DND-41 (cell line): ENCODE measurements around the gene PPM1F.
"Not testable (repeated sequence)": the region's sequence is repeated elsewhere in the genome, so short reads cannot be mapped to it uniquely, and the experiment has no call there.

Experiments used
- ATAC-seq: fragments of 200-7000 bp; cut with Tn5 transposase; 3 replicates; pipeline ENCODE4 v1.9.1; 2021; ENCODE audit warnings: low read depth; ENCODE audit not compliant: insufficient read depth
- DNase-seq: peaks from one replicate; pipeline ENCODE4 v3.0.0-alpha.2; 2020
- H2AFZ ChIP-seq: 2 replicates; pipeline ENCODE4 v1.6.0; 2012; ENCODE audit warnings: low read depth, low read length
- H3K27ac ChIP-seq: 2 replicates; pipeline ENCODE4 v1.5.1; 2012; ENCODE audit warnings: low read length, inconsistent platforms
- H3K27me3 ChIP-seq: fragments of 200-600 bp; sonication (generic); 2 replicates; pipeline ENCODE4 v1.6.0; 2012; ENCODE audit warnings: low read length, mild to moderate bottlenecking, inconsistent platforms; ENCODE audit not compliant: insufficient read depth, poor library complexity
- H3K36me3 ChIP-seq: 2 replicates; pipeline ENCODE4 v1.5.1; 2012; ENCODE audit warnings: low read length, inconsistent platforms; ENCODE audit not compliant: insufficient read depth
- H3K4me1 ChIP-seq: 2 replicates; pipeline ENCODE4 v1.5.1; 2012; ENCODE audit warnings: mild to moderate bottlenecking, low read length; ENCODE audit not compliant: insufficient read depth
- H3K4me2 ChIP-seq: 2 replicates; pipeline ENCODE4 v1.6.0; 2012; ENCODE audit warnings: mild to moderate bottlenecking, moderate library complexity, low read length, inconsistent platforms; ENCODE audit not compliant: insufficient read depth
- H3K4me3 ChIP-seq, 2 experiments: fragments of 200-600 bp in 1 of 2; shearing (Covaris generic) in 1 of 2; 2 replicates each; pipeline ENCODE4 v1.5.1; 2012 to 2016; ENCODE audit warnings: inconsistent platforms in 2 of 2, low read length in 2 of 2, mild to moderate bottlenecking in 2 of 2, low read depth in 1 of 2, moderate library complexity in 1 of 2
- H3K79me2 ChIP-seq: 2 replicates; pipeline ENCODE4 v1.6.0; 2012; ENCODE audit warnings: low read length, inconsistent platforms; ENCODE audit not compliant: insufficient read depth
- H3K9ac ChIP-seq: 2 replicates; pipeline ENCODE4 v1.6.0; 2012; ENCODE audit warnings: low read depth, mild to moderate bottlenecking, inconsistent platforms, low read length, moderate library complexity
- H3K9me3 ChIP-seq: 2 replicates; pipeline ENCODE4 v1.5.1; 2012; ENCODE audit warnings: low read length, moderate library complexity, mild to moderate bottlenecking, inconsistent platforms; ENCODE audit not compliant: insufficient read depth, severe bottlenecking
- H4K20me1 ChIP-seq: 2 replicates; pipeline ENCODE4 v1.6.0; 2012; ENCODE audit warnings: low read length; ENCODE audit not compliant: insufficient read depth
- EZH2 ChIP-seq: IDR thresholded peaks from 3 replicates; pipeline ENCODE4 v1.6.1; 2012; ENCODE audit warnings: borderline replicate concordance, low read depth, mild to moderate bottlenecking, moderate library complexity, low read length, inconsistent platforms; ENCODE audit not compliant: severe bottlenecking
- TF ChIP-seq, protein P1 (sequence below): IDR thresholded peaks from 2 replicates; pipeline ENCODE4 v1.5.1; 2012; ENCODE audit warnings: borderline replicate concordance, low read length, moderate library complexity, mild to moderate bottlenecking; ENCODE audit not compliant: poor library complexity, severe bottlenecking; ENCODE audit errors: extremely low read depth

The PPM1F gene

DNA sequence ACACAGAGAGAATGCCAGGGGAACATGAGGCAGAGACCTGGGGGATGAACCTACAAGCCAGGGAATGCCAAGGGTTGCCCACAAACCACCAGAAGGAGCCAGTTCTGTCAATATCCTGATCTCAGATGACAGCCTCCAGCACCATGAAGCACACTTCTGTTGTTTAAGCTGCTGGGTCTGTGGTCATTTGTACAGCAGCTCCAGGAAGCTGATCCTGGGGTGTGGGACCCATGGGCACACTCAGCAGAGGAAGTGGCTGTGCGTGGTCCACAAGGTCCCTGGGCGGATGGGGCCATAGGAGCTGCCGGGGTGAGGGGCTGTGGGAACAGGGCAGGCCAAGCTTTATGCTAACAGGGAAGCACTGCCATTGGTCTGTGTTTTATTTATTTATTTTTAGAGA lies 12.1 kb downstream of the PPM1F start:
- Histone ChIP-seq H3K27me3 (no peaks in the 10 kb centered on the region), H4K20me1 (no peaks in the 10 kb centered on the region), H3K4me2 (no peak overlapping the region), H3K9me3 (no peaks in the 10 kb centered on the region), H3K4me1 (peaks cover 24% of the 10 kb centered on the region), H3K36me3 (peaks cover 27% of the 10 kb centered on the region), H3K79me2 (no peaks in the 10 kb centered on the region), H2AFZ (no peak overlapping the region), H3K4me3 (no peak overlapping the region), H3K27ac (no peak overlapping the region), H3K9ac (no peak overlapping the region)
- DNase-seq (no peak), ATAC-seq (no peak)
- no peak for TF ChIP-seq EZH2
- TF ChIP-seq, protein P1, sequence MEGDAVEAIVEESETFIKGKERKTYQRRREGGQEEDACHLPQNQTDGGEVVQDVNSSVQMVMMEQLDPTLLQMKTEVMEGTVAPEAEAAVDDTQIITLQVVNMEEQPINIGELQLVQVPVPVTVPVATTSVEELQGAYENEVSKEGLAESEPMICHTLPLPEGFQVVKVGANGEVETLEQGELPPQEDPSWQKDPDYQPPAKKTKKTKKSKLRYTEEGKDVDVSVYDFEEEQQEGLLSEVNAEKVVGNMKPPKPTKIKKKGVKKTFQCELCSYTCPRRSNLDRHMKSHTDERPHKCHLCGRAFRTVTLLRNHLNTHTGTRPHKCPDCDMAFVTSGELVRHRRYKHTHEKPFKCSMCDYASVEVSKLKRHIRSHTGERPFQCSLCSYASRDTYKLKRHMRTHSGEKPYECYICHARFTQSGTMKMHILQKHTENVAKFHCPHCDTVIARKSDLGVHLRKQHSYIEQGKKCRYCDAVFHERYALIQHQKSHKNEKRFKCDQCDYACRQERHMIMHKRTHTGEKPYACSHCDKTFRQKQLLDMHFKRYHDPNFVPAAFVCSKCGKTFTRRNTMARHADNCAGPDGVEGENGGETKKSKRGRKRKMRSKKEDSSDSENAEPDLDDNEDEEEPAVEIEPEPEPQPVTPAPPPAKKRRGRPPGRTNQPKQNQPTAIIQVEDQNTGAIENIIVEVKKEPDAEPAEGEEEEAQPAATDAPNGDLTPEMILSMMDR = no peak

DNA sequence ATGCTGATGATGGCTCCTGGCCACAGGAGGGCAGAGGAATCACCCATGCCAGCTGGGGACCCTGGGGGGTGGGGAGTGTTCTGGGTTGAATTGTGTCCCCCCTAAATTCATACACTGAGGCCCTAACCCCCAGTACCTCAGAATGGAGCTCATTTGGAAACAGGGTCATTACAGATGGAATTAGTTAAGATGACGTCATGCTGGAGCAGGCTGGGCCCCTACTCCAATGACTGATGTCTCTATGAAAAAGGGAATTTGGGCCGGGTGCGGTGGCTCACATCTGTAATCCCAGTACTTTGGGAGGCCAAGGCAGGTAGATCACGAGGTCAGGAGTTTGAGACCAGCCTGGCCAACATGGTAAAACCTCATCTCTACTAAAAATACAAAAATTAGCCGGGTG lies 12.7 kb downstream of the PPM1F start:
- H3K79me2 ChIP-seq, H3K4me3 ChIP-seq, H3K9me3 ChIP-seq, H3K4me2 ChIP-seq, H2AFZ ChIP-seq, H3K9ac ChIP-seq, DNase-seq, ATAC-seq, H4K20me1 ChIP-seq, H3K27ac ChIP-seq, H3K27me3 ChIP-seq: not testable (repeated sequence)
- H3K4me1 ChIP-seq = peaks cover 24% of the 10 kb centered on the region
- peaks cover 24% of the 10 kb centered on the region for H3K36me3 ChIP-seq

DNA sequence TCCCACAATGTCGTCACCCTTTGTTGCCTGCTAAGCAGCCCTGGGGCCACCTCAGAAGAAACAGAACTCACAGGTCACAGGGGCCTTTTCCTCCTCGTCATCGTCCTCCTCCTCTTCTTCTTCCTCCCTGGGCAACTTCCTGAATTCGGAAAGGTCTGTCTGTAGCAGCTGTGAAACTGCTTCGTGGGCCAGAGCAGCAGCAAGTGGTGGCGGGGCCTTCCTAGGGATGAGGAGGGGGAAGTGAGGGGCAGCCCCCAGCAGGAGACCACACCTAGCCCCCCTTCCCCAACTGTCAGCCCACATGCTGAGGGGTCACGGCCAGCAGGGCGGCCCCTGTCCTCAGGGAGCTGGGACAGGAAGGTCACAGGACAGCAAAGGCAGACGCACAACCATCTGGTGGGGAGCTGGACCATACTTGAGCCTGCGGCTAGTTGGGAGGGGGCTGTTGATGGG lies 13.2 kb downstream of the PPM1F start:
- no peaks in the 10 kb centered on the region for H3K9me3 ChIP-seq
- H3K4me3 ChIP-seq = no peak overlapping the region
- DNase-seq (no peak), ATAC-seq (no peak)
- H4K20me1 ChIP-seq = no peaks in the 10 kb centered on the region
- no peaks in the 10 kb centered on the region for H3K79me2 ChIP-seq
- TF ChIP-seq, protein P1 = peak; percentile 6
- TF ChIP-seq EZH2 = no peak
- H3K36me3 ChIP-seq = peaks cover 22% of the 10 kb centered on the region
- no peak overlapping the region for H2AFZ ChIP-seq
- H3K9ac ChIP-seq = no peak overlapping the region
- no peaks in the 10 kb centered on the region for H3K27me3 ChIP-seq
- no peak overlapping the region for H3K4me2 ChIP-seq
- H3K4me1 ChIP-seq = peaks cover 24% of the 10 kb centered on the region
- H3K27ac ChIP-seq = no peak overlapping the region; the same call in 1 of the 2 replicates

DNA sequence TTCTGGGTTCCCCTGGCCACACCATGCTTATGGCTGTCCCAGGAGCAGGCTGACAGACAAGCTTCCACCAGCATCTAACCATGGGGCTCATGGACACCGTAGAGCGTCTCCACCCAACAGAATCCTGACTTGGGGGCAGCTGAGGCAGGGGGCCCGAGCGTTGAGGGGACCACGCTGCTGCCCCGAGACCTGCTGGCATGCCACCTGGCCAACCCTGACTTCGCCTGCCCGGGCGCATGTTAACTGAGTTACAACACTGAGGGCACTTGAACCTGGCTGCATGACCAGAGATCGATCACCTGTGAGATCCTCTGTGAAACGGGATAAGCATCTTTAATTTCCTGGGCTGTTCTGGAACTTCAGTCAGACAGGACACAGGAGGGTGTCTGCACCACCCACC lies 13.7 kb downstream of the PPM1F start:
- Histone ChIP-seq H3K4me1 (peaks cover 24% of the 10 kb centered on the region), H3K27me3 (no peaks in the 10 kb centered on the region), H3K4me2 (peak overlapping the region; percentile 91), H3K9ac (peak overlapping the region; percentile 66; the same call in 1 of the 2 replicates), H3K4me3 (no peak overlapping the region), H3K36me3 (peaks cover 20% of the 10 kb centered on the region), H3K79me2 (no peaks in the 10 kb centered on the region), H4K20me1 (no peaks in the 10 kb centered on the region), H3K27ac (peak overlapping the region; percentile 83), H3K9me3 (no peaks in the 10 kb centered on the region), H2AFZ (peak overlapping the region; percentile 97)
- no peak for TF ChIP-seq EZH2
- TF ChIP-seq, protein P1 = no peak
- no peak for DNase-seq
- ATAC-seq = no peak
